HepG2 (cell line): ENCODE results near the gene PRKAR2B. TPM values are rescaled to one million over a fixed set of nuclear protein-coding genes. Genes with fewer than 3 reads are reported as not detected.

Experiments used
- ATAC-seq: fragments of 200-7000 bp; cut with Tn5 transposase; 3 replicates; pipeline ENCODE4 v1.9.1; 2020; ENCODE audit warnings: mild to moderate bottlenecking, moderate library complexity
- BruUV-seq: library from RNA; stranded (reverse); fragments of 400-500 nt; replicated peaks from 2 replicates; lab custom pipeline; 2021; lab: Mats Ljungman, UMichigan
- CTCF ChIA-PET: fragments of 300-600 bp; formaldehyde crosslinking; extraction: SDS; loops from one replicate; lab custom pipeline; 2021; ENCODE audit warnings: low total read pairs, inconsistent platforms, low intra/inter-chr PET ratio; lab: Yijun Ruan, JAX
- POLR2A ChIA-PET: fragments of 350-600 bp; sonication (Branson Sonifier 250); formaldehyde crosslinking; loops from one replicate; lab custom pipeline; 2020; ENCODE audit warnings: antibody characterized with exemption, inconsistent platforms; lab: Yijun Ruan, JAX
- DNase-seq: peaks from one replicate; pipeline ENCODE4 v3.0.0-alpha.2; 2015; ENCODE audit warnings: low spot score
- FAIRE-seq: peaks from 3 replicates; lab custom pipeline; 2011; peaks lifted over from hg19 to GRCh38; lab: Jason Lieb, UNC
- H2AFZ ChIP-seq: one replicate; pipeline ENCODE4 v1.6.1; 2011; ENCODE audit warnings: low read length, inconsistent platforms
- H3K27ac ChIP-seq: fragments of 300-600 bp; 3 replicates; pipeline ENCODE4 v1.8.0; 2011; ENCODE audit warnings: mixed run types, mild to moderate bottlenecking, mixed read lengths, low read length, inconsistent platforms; ENCODE audit not compliant: insufficient read depth; ENCODE audit errors: extremely low read length
- H3K27me3 ChIP-seq, 2 experiments: fragments of 200-600 bp in 1 of 2; 2 replicates in 1 of 2; 3 replicates in 1 of 2; pipeline versions ENCODE4 v1.6.0 to v1.8.0; 2011; ENCODE audit warnings: low read length in 2 of 2, mild to moderate bottlenecking in 2 of 2, moderate library complexity in 2 of 2, inconsistent platforms in 1 of 2; ENCODE audit not compliant: insufficient read depth in 2 of 2, control insufficient read depth in 1 of 2
- H3K36me3 ChIP-seq, 2 experiments: fragments of 200-600 bp in 1 of 2; replicated peaks in 1 of 2; 2 replicates in 1 of 2; 3 replicates in 1 of 2; pipeline versions ENCODE4 v1.5.1 to v1.8.0; 2011; ENCODE audit warnings: low read length in 2 of 2, inconsistent platforms in 1 of 2; ENCODE audit not compliant: insufficient read depth in 2 of 2, control insufficient read depth in 1 of 2
- H3K4me1 ChIP-seq: 2 replicates; pipeline ENCODE4 v1.5.1; 2012; ENCODE audit warnings: low read length, inconsistent platforms; ENCODE audit not compliant: insufficient read depth
- H3K4me2 ChIP-seq: 2 replicates; pipeline ENCODE4 v1.6.0; 2011; ENCODE audit warnings: low read depth, low read length, inconsistent platforms
- H3K4me3 ChIP-seq, 3 experiments: fragments of 200-600 bp in 1 of 3; sonication (generic), shearing (Covaris generic) in 1 of 3; replicated peaks in 1 of 3; 2 replicates each; pipeline ENCODE4 v1.5.1; 2011 to 2016; ENCODE audit warnings: low read length in 3 of 3, inconsistent platforms in 2 of 3, low read depth in 2 of 3, mild to moderate bottlenecking in 2 of 3, control low read depth in 1 of 3, mixed read lengths in 1 of 3; ENCODE audit not compliant: insufficient read depth in 1 of 3
- H3K79me2 ChIP-seq: one replicate; pipeline ENCODE4 v1.6.1; 2011; ENCODE audit warnings: low read length, inconsistent platforms; ENCODE audit not compliant: insufficient read depth
- H3K9ac ChIP-seq: 2 replicates; pipeline ENCODE4 v1.6.0; 2011; ENCODE audit warnings: mild to moderate bottlenecking, low read depth, low read length, inconsistent platforms; ENCODE audit not compliant: insufficient read depth
- H3K9me3 ChIP-seq: 2 replicates; pipeline ENCODE4 v1.5.1; 2012; ENCODE audit warnings: mild to moderate bottlenecking, low read length
- H4K20me1 ChIP-seq: 2 replicates; pipeline ENCODE4 v1.6.0; 2011; ENCODE audit warnings: inconsistent platforms, mild to moderate bottlenecking, low read length, moderate library complexity; ENCODE audit not compliant: insufficient read depth
- CREB1 ChIP-seq, 2 experiments: fragments of 450-650 bp in 1 of 2; IDR thresholded peaks; 2 replicates each; pipeline ENCODE4 v1.6.1; 2016 to 2017; ENCODE audit warnings: control low read depth in 1 of 2, mild to moderate bottlenecking in 1 of 2, missing compliant biosample characterization in 1 of 2, missing genetic modification characterization in 1 of 2
- GLI4 ChIP-seq: sonication (generic); formaldehyde crosslinking; IDR thresholded peaks from 2 replicates; pipeline ENCODE4 v1.5.1; 2020; ENCODE audit warnings: missing genetic modification reagents, mild to moderate bottlenecking, moderate library complexity, borderline replicate concordance
- JUN ChIP-seq: sonication (generic); formaldehyde crosslinking; IDR thresholded peaks from 2 replicates; pipeline ENCODE4 v1.4.0; 2020; ENCODE audit warnings: mild to moderate bottlenecking, missing genetic modification reagents
- KLF15 ChIP-seq: sonication (generic); formaldehyde crosslinking; IDR thresholded peaks from 2 replicates; pipeline ENCODE4 v1.8.1; 2023; ENCODE audit warnings: borderline replicate concordance, mild to moderate bottlenecking, inconsistent platforms, missing genetic modification reagents, mixed read lengths
- MLLT10 ChIP-seq: sonication (generic); formaldehyde crosslinking; IDR thresholded peaks from 2 replicates; pipeline ENCODE4 v1.4.0; 2020; ENCODE audit warnings: missing genetic modification reagents
- POLR2AphosphoS5 ChIP-seq: IDR thresholded peaks from 2 replicates; pipeline ENCODE4 v1.6.1; 2012; ENCODE audit warnings: low read depth, low read length
- RBAK ChIP-seq: sonication (generic); formaldehyde crosslinking; IDR thresholded peaks from 2 replicates; pipeline ENCODE4 v1.5.1; 2020; ENCODE audit warnings: mild to moderate bottlenecking, missing genetic modification reagents
- ZNF7 ChIP-seq: IDR thresholded peaks from 2 replicates; pipeline ENCODE4 v1.6.1; 2016; ENCODE audit warnings: missing biosample characterization, missing genetic modification reagents
- WGBS: methylation state at CpG from one replicate; pipeline ENCODE4 v1.1.6; 2017; ENCODE audit warnings: low lambda C conversion rate; 5-methylcytosine and 5-hydroxymethylcytosine counted together
- in situ Hi-C: cut with HindIII; loops from 2 replicates; pipeline ENCODE4 v1.10.0; 2017; ENCODE audit warnings: low pct_unique_long_range_greater_than_20kb; ENCODE audit not compliant: extremely low pct_ligation_motif_present
- intact Hi-C: fragments of 100-400 bp; cut with micrococcal nuclease; formaldehyde crosslinking; loops from one replicate; pipeline ENCODE4 v1.10.0; 2022; ENCODE audit not compliant: unreplicated experiment
- polyA plus RNA-seq, 8 experiments: library from polyadenylated mRNA; depleted of rRNA in 3 of 8; stranded (reverse) in 7 of 8; unstranded in 1 of 8; fragments of >200 nt; fragmentation: Illumina TruSeq in 4 of 8; extraction: Trizol in 4 of 8; gene quantifications; 2 replicates each; pipeline versions ENCODE4 v1.2.1 to v1.2.3, GENCODE V29; 2011 to 2016; ENCODE audit warnings: low read depth in 4 of 8, missing spikeins in 1 of 8, mixed read lengths in 1 of 8; ENCODE audit not compliant: insufficient read depth in 1 of 8
- total RNA-seq, 5 experiments: library from RNA; depleted of rRNA; stranded (reverse); fragments of >200 nt; fragmentation: Illumina TruSeq; extraction: Trizol; gene quantifications; 2 replicates each; pipeline ENCODE4 v1.2.3, GENCODE V29; 2016; ENCODE audit warnings: low read depth in 1 of 5

Gene PRKAR2B
- total and polyA plus RNA-seq, 2 of the 13 experiments (the other 11 are each of a cell fraction or from before 2014, with no cell fraction given): not detected

DNA sequence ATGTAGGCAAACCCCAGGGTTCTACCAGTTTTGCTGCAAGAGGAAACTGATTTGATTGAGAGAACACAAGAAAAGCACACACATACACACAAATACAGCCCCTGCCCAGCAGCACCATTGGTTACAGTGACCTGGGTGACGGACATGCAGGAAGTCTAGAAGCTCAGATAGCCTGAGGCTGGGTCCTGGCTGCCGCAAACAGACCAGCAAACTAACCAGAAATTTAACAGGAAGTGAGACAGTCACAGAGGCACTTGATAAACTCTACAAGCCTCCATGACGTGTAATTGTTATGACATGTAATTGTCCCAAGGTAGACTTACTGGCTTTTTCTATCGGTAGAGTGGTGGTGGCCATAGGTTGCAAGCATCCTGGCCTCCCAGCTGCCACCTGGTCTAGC, 58.9 kb downstream of the PRKAR2B start:
- 13% methylated on average over 4 of the region's 4 CpGs for WGBS
- POLR2A ChIA-PET: no interaction called here
- in situ Hi-C loops: no loop called here

DNA sequence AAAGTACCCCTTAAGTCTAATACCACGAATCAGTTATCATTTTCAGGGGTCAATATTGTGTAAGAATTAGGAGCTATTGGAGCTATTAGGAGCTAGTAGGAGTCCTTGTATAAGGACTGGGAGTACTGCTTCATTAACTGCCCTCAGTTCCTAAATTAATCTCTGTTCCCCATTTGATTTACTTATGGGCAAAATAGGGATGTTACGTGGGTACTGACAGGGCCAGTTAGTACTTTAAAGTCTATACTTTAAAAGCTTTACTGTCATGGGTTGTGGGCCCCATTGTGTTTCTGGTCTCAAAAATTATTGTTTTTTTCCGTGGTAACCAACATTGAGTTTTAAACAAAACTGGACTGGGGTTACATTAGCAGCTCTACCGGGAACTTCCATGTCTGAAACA, 60.3 kb downstream of the PRKAR2B start:
- Histone ChIP-seq H3K27ac (no peak overlapping the region), H3K79me2 (no peaks in the 10 kb centered on the region), H3K4me3 (no peak overlapping the region), H4K20me1 (no peaks in the 10 kb centered on the region), H3K27me3 (no peaks in the 10 kb centered on the region), H3K4me2 (no peak overlapping the region), H3K9ac (no peak overlapping the region), H3K36me3 (no peaks in the 10 kb centered on the region), H2AFZ (no peak overlapping the region), H3K4me1 (no peaks in the 10 kb centered on the region), H3K9me3 (no peaks in the 10 kb centered on the region)
- 15% methylated on average over 4 of the region's 4 CpGs for WGBS
- ATAC-seq: no peak
- CTCF ChIA-PET: no interaction called here
- no peak for TF ChIP-seq POLR2AphosphoS5
- no peak for TF ChIP-seq MLLT10 (CRISPR knock-in tag)
- no peak for TF ChIP-seq RBAK (CRISPR knock-in tag)
- no peak for TF ChIP-seq KLF15
- TF ChIP-seq GLI4 (CRISPR knock-in tag): no peak
- TF ChIP-seq ZNF7 (CRISPR knock-in tag): no peak
- POLR2A ChIA-PET: no interaction called here
- no TSS peak for BruUV-seq
- in situ Hi-C loops: no loop called here
- FAIRE-seq: no peak
- DNase-seq: no peak
- intact Hi-C loops: no loop called here

More for the DNA sequence above, 58.9 kb downstream of the PRKAR2B start:
- intact Hi-C loops: no loop called here
- DNase-seq (no peak), ATAC-seq (no peak), FAIRE-seq (no peak)
- Histone ChIP-seq H2AFZ (no peak overlapping the region), H3K4me2 (no peak overlapping the region), H3K79me2 (no peaks in the 10 kb centered on the region), H3K36me3 (no peaks in the 10 kb centered on the region), H3K27ac (no peak overlapping the region), H3K4me1 (no peaks in the 10 kb centered on the region), H3K4me3 (no peak overlapping the region), H3K27me3 (no peaks in the 10 kb centered on the region), H3K9me3 (no peaks in the 10 kb centered on the region), H4K20me1 (no peaks in the 10 kb centered on the region), H3K9ac (no peak overlapping the region)
- CTCF ChIA-PET: no interaction called here
- TF ChIP-seq CREB1 (IDR thresholded peaks at IDR 0.05) (0 out of 2 replicates have a peak, but pooled peaks have one; percentile 17), CREB1 (CRISPR knock-in tag; IDR thresholded peaks at IDR 0.05) (no peak), JUN (no peak)
- no TSS peak for BruUV-seq
